ENCODE results near the gene TLN1. TPM values are rescaled to one million over a fixed set of nuclear protein-coding genes. Genes with fewer than 3 reads are reported as not detected.

The TLN1 gene
- total RNA-seq, 4 donors from 2014 or later, result 142 to 245 (median 184) TPM

DNA sequence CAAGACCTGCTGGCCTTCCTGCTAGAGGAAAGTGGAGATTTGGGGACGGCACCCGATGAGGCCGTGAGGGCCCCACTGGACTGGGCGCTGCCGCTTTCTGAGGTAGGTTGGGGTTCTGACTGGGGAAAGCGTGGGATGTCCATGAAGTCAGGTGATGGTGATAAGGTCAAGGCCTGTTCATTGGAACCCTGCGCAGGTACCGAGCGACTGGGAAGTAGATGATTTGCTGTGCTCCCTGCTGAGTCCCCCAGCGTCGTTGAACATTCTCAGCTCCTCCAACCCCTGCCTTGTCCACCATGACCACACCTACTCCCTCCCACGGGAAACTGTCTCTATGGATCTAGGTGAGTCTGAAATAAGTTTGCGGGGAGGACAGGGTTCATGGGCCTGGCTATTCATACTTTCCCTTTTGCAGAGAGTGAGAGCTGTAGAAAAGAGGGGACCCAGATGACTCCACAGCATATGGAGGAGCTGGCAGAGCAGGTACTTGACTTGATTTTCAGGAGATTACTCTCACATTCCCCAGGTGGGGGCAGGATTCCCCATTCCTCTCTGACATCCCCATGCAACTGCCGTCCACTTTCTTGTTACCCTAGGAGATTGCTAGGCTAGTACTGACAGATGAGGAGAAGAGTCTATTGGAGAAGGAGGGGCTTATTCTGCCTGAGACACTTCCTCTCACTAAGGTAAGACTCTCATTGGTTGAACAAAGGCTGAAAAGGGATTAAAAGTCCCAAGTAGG lies 976 bp upstream of the TLN1 start:
- H3K27me3 ChIP-seq, result no peaks in the 10 kb centered on the region
- peaks cover 30 to 32% of the 10 kb centered on the region in 2 donors for H3K36me3 ChIP-seq
- DNase-seq, result peak; percentile 44 to 46
- WGBS, 2 donors, result 1 to 2% methylated on average over 9 to 14 of the region's 14 CpGs
- peaks cover 44% of the 10 kb centered on the region in 2 donors for H3K4me1 ChIP-seq
- intact Hi-C loops (cut with DNase I), result loop anchor here (5.0 kb wide), 1 partner anchor 131 kb away; no protein-coding TSS in a partner anchor
- H3K4me3 ChIP-seq (replicated peaks in 1 of 3), result peak overlapping the region; percentile 42 to 90 (median 82)
- peak overlapping the region; percentile 88 to 96 (median 89) for H3K27ac ChIP-seq
- H3K9me3 ChIP-seq, result no peaks in the 10 kb centered on the region
- TF ChIP-seq, protein P1, sequence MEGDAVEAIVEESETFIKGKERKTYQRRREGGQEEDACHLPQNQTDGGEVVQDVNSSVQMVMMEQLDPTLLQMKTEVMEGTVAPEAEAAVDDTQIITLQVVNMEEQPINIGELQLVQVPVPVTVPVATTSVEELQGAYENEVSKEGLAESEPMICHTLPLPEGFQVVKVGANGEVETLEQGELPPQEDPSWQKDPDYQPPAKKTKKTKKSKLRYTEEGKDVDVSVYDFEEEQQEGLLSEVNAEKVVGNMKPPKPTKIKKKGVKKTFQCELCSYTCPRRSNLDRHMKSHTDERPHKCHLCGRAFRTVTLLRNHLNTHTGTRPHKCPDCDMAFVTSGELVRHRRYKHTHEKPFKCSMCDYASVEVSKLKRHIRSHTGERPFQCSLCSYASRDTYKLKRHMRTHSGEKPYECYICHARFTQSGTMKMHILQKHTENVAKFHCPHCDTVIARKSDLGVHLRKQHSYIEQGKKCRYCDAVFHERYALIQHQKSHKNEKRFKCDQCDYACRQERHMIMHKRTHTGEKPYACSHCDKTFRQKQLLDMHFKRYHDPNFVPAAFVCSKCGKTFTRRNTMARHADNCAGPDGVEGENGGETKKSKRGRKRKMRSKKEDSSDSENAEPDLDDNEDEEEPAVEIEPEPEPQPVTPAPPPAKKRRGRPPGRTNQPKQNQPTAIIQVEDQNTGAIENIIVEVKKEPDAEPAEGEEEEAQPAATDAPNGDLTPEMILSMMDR (IDR thresholded peaks at IDR 0.05), result no peak
- no peak for TF ChIP-seq POLR2A (IDR thresholded peaks at IDR 0.05)

DNA sequence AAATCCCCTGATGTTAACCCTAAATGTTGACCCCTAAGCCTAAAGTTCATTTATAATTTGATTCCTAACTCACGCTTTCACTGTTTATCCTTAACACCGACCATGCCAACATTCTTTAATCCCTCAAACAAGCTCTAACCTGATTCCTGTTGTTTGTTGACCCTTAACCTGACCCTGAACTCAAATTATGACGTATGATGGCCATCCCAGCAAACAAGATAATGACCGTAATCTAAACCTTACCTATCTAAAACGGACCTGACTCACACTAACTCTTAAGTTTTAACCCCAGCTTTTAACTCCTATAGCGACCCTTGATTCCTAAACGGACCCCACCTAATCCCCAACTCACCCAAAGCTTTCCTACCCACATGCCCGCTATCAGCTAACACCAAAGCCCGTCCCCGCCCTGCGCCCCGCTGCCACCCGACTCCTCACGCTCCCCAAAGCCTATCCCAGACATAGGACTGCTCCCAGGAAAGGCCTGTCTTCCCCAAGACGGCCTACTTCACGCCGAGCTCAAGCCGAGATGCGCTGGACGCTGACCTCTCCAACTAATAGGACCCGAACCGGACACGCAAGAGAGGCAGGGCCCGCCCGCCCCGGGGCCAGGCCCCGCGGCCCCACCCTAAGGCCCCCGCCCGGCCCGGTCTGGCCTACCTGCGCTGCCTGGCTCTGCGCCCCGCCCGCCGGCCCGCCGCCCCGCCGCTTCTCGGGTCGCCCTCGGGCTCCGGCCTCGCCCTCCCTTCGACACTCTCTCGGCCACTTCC lies 395 bp downstream of the TLN1 start:
- Histone ChIP-seq H3K9me3 (no peaks in the 10 kb centered on the region), H3K27ac (peak overlapping the region; percentile 88 to 96 (median 89)), H3K4me3 (replicated peaks in 1 of 3) (peak overlapping the region; percentile 72 to 83 (median 82)), H3K27me3 (no peaks in the 10 kb centered on the region), H3K36me3 (peaks cover 16 to 18% of the 10 kb centered on the region in 2 donors), H3K4me1 (peaks cover 50 to 55% of the 10 kb centered on the region in 2 donors)
- DNase-seq, result no peak
- TF ChIP-seq POLR2A (IDR thresholded peaks at IDR 0.05), result no peak
- TF ChIP-seq, protein P1 (IDR thresholded peaks at IDR 0.05), result no peak
- intact Hi-C loops (cut with DNase I), result loop anchor here (5.0 kb wide), 1 partner anchor 129 kb away; no protein-coding TSS in a partner anchor
- WGBS, 2 donors, result 2% methylated on average over 18 to 23 of the region's 47 CpGs

DNA sequence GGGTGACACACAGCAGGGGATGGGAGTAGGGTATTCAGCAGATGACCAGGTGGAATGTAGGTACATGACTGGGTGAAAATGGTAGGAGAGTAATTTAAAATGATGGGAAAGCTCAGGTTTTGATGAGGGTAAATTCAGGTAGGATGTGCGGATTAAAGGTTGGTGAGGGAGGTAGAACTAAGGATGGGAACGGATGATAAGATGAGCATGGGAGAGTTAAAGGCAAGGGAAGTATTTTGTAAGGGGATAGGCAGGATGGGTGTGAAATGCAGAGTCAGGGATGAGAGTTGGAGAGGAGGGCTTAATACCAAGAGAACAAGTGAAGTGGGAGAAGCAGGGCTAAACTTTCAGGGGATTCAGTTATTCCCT lies 1.5 kb downstream of the TLN1 start:
- H3K36me3 ChIP-seq, result peaks cover 7 to 8% of the 10 kb centered on the region in 2 donors
- no peaks in the 10 kb centered on the region for H3K9me3 ChIP-seq
- peak overlapping the region in 2 of 3 donors; percentile 89 to 96 for H3K27ac ChIP-seq
- peak overlapping the region in 1 of 3 donors; percentile 82 for H3K4me3 ChIP-seq (replicated peaks in 1 of 3)
- H3K27me3 ChIP-seq, result no peaks in the 10 kb centered on the region
- TF ChIP-seq POLR2A (IDR thresholded peaks at IDR 0.05), result no peak
- TF ChIP-seq, protein P1 (IDR thresholded peaks at IDR 0.05), result no peak
- intact Hi-C loops (cut with DNase I), result loop anchor here (5.0 kb wide), 1 partner anchor 128 kb away; no protein-coding TSS in a partner anchor
- no peak for DNase-seq
- H3K4me1 ChIP-seq, result peaks cover 50 to 55% of the 10 kb centered on the region in 2 donors
- WGBS, 2 donors, result 78 to 81% methylated on average over 2 of the region's 2 CpGs

DNA sequence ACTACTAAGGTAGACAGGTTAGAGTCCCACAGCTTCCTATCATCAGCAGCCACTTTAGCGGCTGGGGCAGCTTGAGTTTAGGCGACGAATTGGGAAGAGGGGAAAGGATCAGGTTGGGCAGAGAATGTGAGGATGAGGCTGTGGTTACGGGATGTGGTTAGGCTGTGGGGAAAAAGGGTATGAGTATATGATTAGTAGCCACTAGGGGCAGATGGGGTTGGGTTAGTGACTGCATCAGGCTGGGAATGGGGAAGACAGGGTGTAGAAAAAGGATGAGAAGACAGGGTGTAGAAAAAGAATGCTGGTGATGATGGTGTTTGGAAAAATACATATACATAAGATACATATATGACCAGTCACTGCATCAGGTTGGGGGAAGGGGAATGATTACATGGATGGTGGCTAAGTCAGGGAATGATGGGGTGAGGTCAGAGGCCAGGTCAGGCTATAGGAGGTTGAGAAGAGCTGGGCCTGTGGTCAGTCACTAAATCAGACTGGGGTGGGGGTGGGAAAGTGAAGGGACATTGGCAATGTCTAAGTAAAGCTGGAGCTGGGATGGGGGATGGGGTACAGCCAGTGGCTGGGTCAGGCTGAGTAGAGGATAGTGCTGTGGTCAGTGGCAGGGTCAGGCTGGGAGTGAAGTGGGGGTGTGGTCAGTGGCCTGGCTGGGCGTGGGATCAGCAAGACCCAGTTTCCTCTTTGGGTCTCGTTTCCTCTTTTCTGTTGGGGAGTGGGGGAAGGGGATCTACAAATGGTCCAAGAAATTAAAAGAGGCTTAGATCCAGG lies 2.1 kb downstream of the TLN1 start:
- peak; percentile 6 to 27 for DNase-seq
- Histone ChIP-seq H3K9me3 (no peaks in the 10 kb centered on the region), H3K4me1 (peaks cover 50 to 55% of the 10 kb centered on the region in 2 donors), H3K27me3 (no peaks in the 10 kb centered on the region), H3K4me3 (replicated peaks in 1 of 3) (peak overlapping the region in 1 of 3 donors; percentile 82), H3K36me3 (peaks cover 5 to 8% of the 10 kb centered on the region in 2 donors), H3K27ac (peak overlapping the region in 2 of 3 donors; percentile 17 to 59)
- 45 to 50% methylated on average over 6 of the region's 6 CpGs for WGBS, 2 donors
- TF ChIP-seq POLR2A (IDR thresholded peaks at IDR 0.05), result no peak
- TF ChIP-seq, protein P1 (IDR thresholded peaks at IDR 0.05), result peak in 4 of 6 experiments; percentile 10 to 48 (median 40)
- intact Hi-C loops (cut with DNase I), result loop anchor here (5.0 kb wide), 2 partner anchors 78 to 128 kb away; partner anchors contain the start of gene SIT1

All from thyroid gland (tissue), 4 donors.